ENCODE data around the gene CDK3. TPM values are rescaled to one million over a fixed set of nuclear protein-coding genes. Genes with fewer than 3 reads are reported as not detected.

The CDK3 gene
- polyA plus RNA-seq, 3 donors from 2014 or later, result 1.0 to 1.1 TPM; not detected in 1

DNA sequence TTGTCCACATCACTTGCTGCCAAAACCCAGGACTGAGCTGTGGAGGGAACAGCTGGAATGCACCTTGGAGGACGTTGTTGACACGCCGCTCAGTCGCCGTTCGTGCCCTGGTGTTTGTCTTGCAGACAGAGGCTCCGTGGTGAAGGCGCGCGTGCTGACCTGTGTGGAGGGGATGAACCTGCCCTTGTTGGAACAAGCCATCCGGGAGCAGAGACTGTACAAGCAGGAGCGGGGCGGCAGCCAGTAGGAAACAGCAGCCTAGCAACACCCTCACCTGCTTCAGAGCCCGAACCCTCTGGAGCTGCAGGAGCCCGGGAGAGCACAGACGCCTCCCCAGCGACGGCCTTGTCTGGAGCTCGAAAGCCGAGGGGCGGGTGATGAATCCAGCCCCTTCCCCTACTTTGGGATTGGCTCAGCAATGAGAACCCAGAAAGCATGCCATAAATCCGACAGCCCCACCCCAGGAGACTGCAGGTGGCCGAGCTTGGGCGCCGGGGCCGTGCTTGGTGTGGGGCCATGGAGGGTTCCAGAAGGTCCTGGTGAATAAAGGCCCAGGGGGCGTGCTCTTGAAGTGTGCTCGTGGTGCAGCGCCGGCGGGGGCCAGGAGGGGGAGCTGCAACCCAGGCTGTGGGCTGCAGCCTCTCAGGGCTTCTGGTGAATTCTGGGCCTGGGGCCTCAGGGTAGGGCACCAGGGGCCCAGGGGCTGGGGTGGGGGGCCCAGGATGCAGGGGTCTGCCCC is 470 bp upstream of the CDK3 start:
- Mint-ChIP-seq H3K27ac (no peak overlapping the region), H3K9me3 (no peaks in the 10 kb centered on the region), H3K36me3 (peaks cover 0 to 13% (median 0%) of the 10 kb centered on the region in 3 donors), H3K4me1 (peaks cover 11% of the 10 kb centered on the region in 2 donors), H3K27me3 (ENCODE audit: low read depth in 3 of 3) (peaks cover 0 to 2% (median under 1%) of the 10 kb centered on the region in 3 donors), H3K4me3 (no peak overlapping the region)
- peak; percentile 28 to 40 (median 40) for DNase-seq

DNA sequence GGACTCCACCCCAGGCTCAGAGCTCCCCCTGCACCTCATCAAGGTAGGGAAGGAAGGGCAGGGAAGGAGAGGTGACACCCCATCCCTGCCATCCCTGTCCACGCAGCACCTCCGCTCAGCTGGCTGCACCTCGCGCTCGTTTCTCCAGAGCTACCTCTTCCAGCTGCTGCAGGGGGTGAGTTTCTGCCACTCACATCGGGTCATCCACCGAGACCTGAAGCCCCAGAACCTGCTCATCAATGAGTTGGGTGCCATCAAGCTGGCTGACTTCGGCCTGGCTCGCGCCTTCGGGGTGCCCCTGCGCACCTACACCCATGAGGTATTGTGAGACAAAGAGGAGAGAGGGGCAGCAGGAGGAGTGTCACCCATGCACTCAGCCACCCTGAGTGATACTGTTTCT is 1.4 kb downstream of the CDK3 start:
- peaks cover 0 to 16% (median 0%) of the 10 kb centered on the region in 3 donors for H3K36me3 Mint-ChIP-seq
- no peak overlapping the region for H3K27ac Mint-ChIP-seq
- H3K27me3 Mint-ChIP-seq (ENCODE audit: low read depth in 3 of 3), result peaks cover 0 to 2% (median 1%) of the 10 kb centered on the region in 3 donors
- H3K4me3 Mint-ChIP-seq, result no peak overlapping the region
- no peaks in the 10 kb centered on the region for H3K9me3 Mint-ChIP-seq
- DNase-seq, result no peak
- peaks cover 6% of the 10 kb centered on the region in 2 donors for H3K4me1 Mint-ChIP-seq

DNA sequence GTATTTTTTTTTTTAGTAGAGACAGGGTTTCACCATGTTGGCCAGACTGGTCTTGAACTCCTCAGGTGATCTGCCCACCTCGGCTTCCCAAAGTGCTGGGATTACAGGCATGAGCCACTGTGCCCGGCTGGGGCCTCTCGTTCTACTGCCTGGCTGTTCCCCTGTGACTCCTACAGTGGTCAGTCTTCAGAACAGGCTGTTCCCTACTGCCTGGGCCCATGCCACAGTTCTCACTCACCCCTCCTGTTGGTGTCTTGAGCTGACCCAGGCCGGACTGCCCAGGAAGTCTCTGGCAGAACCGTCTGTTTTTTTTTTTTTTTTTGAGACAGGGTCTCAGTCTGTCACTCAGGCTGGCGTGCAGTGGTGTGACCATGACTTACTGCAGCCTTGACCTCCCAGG is 3.3 kb downstream of the CDK3 start:
- DNase-seq, result no peak
- Mint-ChIP-seq H3K9me3 (no peaks in the 10 kb centered on the region), H3K4me3 (no peak overlapping the region), H3K27me3 (ENCODE audit: low read depth in 3 of 3) (peaks cover 0 to 1% (median 0%) of the 10 kb centered on the region in 3 donors), H3K36me3 (peaks cover 0 to 10% (median 0%) of the 10 kb centered on the region in 3 donors), H3K4me1 (no peaks in the 10 kb centered on the region), H3K27ac (no peak overlapping the region)

DNA sequence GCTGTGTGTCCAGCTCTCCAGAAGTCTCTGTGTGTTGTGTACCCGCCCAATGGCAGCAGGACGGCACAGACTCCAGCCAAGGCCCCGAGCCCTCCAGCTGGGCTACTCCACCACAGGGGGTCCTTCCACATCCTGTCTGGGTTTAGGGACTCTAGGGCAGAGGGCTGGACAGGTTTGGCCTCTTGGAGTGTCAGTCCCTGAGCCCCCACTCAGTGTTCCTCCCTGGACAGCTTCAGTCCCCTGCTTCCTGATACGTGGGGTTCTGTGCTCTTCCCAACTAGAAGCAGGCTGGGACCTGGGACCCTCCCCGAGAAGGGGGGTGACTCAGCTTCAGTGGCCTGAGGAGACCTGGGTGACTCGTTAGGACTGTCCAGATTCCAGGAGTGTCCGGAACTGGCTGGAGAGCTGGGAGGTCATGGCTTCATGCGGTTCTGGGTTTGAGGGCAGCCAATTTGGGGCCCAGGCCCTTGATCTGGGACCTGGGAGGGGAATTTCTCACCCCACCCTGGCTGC is 4.2 kb downstream of the CDK3 start:
- DNase-seq, result no peak
- H3K4me1 Mint-ChIP-seq, result no peaks in the 10 kb centered on the region
- H3K27me3 Mint-ChIP-seq (ENCODE audit: low read depth in 3 of 3), result peaks cover 0 to 1% (median 1%) of the 10 kb centered on the region in 3 donors
- no peak overlapping the region for H3K4me3 Mint-ChIP-seq
- no peaks in the 10 kb centered on the region for H3K9me3 Mint-ChIP-seq
- H3K27ac Mint-ChIP-seq, result peak overlapping the region in 1 of 6 donors; percentile 22
- peaks cover 0 to 10% (median 0%) of the 10 kb centered on the region in 3 donors for H3K36me3 Mint-ChIP-seq

DNA sequence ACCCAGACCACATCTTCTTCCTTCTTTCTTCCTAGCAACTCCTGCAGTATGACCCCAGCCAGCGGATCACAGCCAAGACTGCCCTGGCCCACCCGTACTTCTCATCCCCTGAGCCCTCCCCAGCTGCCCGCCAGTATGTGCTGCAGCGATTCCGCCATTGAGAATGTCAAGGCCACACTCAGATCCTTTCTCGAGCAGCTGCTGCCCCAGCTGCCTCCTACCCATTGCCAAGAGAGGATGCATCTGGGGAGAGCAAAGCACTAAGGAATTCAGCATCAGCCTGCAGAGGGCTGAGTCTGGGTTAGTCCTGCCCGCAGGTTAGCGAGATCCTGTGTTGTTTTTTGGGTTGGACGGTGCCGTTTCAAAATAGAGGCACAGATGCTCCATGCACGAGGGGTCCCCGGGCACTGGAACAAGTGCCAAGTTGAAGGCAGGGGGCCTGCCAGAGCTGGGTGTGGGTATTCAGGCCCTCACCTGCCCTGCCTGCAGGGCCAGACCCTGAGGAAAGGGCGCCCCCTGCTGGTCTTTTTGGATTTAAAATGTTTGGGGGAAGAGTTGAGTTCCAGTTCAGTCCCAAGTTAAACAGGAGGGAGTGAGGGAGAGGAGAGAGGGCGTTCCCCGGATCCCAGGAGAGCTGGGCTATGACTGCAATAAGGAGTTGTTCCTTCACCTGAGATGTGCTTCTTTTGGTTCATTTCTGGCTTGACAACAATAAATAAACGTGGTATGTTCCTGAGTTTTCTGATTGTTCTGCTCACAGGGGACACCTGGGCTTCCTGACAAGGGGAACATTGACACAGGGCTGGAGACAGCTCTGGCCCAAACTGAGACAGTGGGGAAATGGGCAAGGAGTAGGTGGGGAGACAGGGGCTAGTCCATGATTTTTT is 4.9 kb downstream of the CDK3 start:
- no peak overlapping the region for H3K4me3 Mint-ChIP-seq

DNA sequence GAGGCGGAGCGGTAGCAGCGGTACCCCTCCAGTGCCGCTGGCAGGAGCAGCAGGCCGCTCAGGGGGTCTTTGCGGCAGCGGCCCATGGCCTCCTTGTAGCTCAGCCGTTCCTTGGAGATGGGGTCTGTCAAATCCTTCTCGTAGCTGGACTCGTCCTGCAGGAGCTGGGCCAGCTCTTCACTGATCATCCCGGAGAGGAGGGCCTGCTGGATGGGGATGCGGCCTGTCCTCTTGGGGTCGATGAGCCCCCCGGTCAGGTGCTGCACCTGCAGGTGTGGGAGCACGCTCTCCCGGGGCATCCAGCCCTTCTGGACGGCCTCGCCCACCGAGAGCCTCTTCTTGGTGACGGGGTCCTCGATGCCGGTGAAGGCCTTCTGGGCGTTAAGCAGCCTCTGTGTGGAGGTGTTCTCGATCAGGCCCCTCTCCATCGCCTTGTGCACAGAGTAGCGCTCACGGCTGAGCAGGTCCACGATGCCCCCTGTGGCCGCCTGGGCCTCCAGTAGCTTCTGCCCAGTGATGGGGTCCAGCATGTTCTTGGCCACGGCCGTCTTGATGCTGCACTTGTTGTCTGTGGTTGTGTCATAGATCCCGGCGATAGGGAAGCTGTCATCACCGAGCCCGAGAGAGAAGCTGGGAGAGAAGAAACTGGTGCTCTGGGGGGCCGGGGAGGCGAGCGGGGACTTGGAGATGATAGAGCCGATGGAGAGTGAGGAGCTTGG is 6.6 kb downstream of the CDK3 start:
- peaks cover 0 to 4% (median 1%) of the 10 kb centered on the region in 3 donors for H3K27me3 Mint-ChIP-seq (ENCODE audit: low read depth in 3 of 3)
- no peak overlapping the region for H3K4me3 Mint-ChIP-seq
- no peak for DNase-seq
- H3K4me1 Mint-ChIP-seq, result no peaks in the 10 kb centered on the region
- H3K27ac Mint-ChIP-seq, result peak overlapping the region in 1 of 6 donors; percentile 7
- H3K36me3 Mint-ChIP-seq, result peaks cover 0 to 9% (median 0%) of the 10 kb centered on the region in 3 donors
- H3K9me3 Mint-ChIP-seq, result no peaks in the 10 kb centered on the region

More for the DNA sequence above, 4.9 kb downstream of the CDK3 start:
- Mint-ChIP-seq H3K9me3 (no peaks in the 10 kb centered on the region), H3K36me3 (peaks cover 0 to 10% (median 0%) of the 10 kb centered on the region in 3 donors), H3K27me3 (ENCODE audit: low read depth in 3 of 3) (peaks cover 0 to 4% (median 1%) of the 10 kb centered on the region in 3 donors), H3K4me1 (no peaks in the 10 kb centered on the region), H3K27ac (peak overlapping the region in 3 of 6 donors; percentile 30 to 81 (median 58))
- peak; percentile 58 to 69 (median 64) for DNase-seq

DNA sequence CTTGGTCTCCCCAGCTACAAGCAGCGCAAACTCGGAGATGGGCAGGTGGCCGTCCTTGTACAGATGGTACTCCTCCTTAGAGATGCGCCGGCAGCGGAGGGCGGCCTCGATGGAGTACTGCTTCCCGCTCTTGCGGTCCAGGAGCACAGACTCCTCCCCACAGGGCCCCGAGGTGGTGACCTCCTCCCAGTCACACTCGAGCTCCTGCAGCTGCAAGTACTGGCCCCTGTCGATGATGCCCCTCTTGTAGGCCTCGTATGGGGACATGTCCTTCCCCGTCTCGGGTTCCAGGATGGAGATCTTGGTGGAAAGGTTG is 7.2 kb downstream of the CDK3 start:
- Mint-ChIP-seq H3K27me3 (ENCODE audit: low read depth in 3 of 3) (peaks cover 0 to 4% (median 1%) of the 10 kb centered on the region in 3 donors), H3K36me3 (peaks cover 0 to 7% (median 0%) of the 10 kb centered on the region in 3 donors), H3K9me3 (no peaks in the 10 kb centered on the region), H3K4me1 (no peaks in the 10 kb centered on the region), H3K4me3 (no peak overlapping the region), H3K27ac (no peak overlapping the region)
- no peak for DNase-seq

DNA sequence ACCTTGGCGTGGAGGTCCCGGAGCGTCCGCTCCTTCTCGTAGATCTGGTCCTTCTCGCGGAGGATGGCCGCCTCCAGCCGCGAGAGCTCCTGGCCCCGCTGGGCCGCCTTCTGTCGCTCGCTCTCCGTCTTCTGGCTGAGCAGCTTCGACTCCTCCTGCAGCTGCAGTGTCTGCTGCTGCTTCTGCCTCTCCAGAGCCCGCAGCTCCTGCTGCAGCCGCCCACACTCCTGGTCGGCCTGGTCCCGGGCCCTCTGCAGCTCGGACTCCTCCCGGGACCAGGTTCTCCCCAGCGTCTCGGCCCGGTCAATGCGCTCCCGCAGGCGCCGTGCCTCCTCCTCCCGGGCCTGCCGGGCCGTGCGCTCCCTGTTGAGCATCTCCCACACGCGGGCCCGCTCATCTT is 7.6 kb downstream of the CDK3 start:
- DNase-seq, result no peak
- no peaks in the 10 kb centered on the region for H3K9me3 Mint-ChIP-seq
- no peak overlapping the region for H3K27ac Mint-ChIP-seq

DNA sequence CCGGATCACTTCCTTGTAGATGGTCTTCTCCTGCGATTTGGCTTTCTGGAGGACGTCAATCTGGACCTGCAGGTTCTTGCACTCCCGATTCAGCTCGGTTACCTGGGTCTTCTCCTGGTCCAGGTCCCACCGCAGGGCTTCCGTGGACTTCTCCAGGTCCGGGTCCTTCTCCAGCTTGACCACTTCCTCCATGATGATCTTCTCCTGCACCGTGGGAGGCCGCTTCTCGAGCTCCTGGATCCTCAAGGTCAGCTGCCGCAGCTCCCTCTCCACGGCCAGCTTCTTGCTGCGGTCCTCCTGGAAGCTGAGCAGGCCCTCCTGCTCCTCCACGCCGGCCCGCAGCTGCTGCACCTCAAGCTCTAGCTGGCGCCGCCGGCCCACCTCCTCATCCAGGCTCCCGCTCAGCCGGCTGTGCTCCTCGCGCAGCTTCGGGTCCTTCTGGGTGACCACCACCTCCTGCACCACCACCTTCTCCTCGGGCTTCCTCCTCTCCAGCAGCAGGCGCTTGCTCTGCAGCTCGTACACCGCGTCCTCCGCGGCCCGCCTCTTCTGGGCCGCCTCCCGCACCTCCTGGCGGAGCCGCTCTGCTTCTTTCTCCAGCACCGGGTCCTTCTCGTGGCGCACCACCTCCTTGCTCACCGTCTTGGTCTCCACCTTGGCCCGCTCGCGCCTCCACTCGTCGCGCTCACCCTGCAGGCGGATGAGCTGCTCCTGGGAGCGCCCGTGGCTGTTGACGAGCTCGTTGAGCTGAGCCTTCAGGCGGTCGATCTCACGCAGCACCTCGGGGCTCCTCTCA is 8.2 kb downstream of the CDK3 start:
- H3K4me3 Mint-ChIP-seq, result no peak overlapping the region
- H3K4me1 Mint-ChIP-seq, result no peaks in the 10 kb centered on the region
- H3K9me3 Mint-ChIP-seq, result no peaks in the 10 kb centered on the region
- H3K27me3 Mint-ChIP-seq (ENCODE audit: low read depth in 3 of 3), result peaks cover 0 to 6% (median 1%) of the 10 kb centered on the region in 3 donors
- no peak for DNase-seq
- no peak overlapping the region for H3K27ac Mint-ChIP-seq
- H3K36me3 Mint-ChIP-seq, result peaks cover 0 to 7% (median 0%) of the 10 kb centered on the region in 3 donors

More for the DNA sequence above, 7.6 kb downstream of the CDK3 start:
- Mint-ChIP-seq H3K4me3 (no peak overlapping the region), H3K27me3 (ENCODE audit: low read depth in 3 of 3) (peaks cover 0 to 4% (median 1%) of the 10 kb centered on the region in 3 donors), H3K4me1 (no peaks in the 10 kb centered on the region), H3K36me3 (peaks cover 0 to 7% (median 0%) of the 10 kb centered on the region in 3 donors)

DNA sequence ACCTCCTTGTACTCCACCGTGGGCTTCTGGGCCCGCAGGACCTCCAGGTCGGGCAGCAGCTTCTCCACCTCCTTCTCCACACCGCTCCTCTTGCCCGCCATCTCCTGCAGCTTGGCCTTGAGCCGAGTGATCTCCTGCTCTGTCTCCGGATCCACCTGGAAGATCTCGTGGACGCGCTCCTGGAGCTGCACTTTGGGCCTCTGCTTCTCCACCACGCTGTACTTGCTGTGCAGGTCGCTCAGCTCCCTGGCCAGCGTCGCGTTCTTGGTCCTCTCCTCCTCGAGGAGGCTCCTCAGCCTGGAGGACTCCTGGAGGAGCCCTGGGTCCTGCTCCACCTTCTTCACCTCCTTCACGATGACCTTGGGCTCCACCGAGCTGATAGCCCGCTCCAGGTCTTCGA is 8.8 kb downstream of the CDK3 start:
- Mint-ChIP-seq H3K4me3 (no peak overlapping the region), H3K36me3 (peaks cover 0 to 7% (median 0%) of the 10 kb centered on the region in 3 donors), H3K27ac (peak overlapping the region in 1 of 6 donors; percentile 5), H3K9me3 (no peaks in the 10 kb centered on the region), H3K4me1 (no peaks in the 10 kb centered on the region), H3K27me3 (ENCODE audit: low read depth in 3 of 3) (peaks cover 0 to 6% (median 1%) of the 10 kb centered on the region in 3 donors)
- no peak for DNase-seq

DNA sequence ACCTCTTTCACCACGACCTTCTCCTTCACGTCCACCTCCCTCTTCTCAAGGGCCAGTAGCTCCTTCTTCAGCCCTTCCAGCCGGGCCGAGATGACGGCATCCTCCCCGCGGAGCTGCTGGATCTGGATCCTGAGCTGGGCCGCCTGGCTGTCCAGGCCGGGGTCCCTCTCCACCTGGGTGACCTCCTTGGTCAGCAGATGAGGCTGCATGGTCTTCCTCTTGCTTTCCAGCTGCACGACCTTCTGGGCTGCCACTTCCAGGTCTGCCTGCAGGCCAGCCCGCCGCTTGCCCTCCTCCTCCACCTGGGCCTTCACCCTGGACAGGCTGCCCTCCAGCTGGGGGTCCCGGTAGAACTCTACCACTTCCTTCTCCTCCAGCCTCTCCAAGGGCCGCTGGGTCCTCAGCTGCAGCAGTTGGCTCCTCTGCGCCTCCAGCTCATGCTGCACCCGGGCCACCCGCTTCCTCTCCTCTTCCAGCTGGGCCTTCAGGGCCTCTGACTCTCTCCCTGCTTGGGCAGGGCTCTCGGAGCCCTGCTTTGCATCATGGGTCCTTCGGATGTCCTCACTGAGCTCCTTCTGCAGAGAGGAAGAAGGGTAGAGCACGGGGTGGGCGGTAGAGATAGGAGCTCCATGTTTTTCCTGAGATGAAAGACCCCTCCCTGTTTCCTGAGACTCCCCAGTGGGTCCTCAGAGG is 9.5 kb downstream of the CDK3 start:
- H3K27ac Mint-ChIP-seq, result peak overlapping the region in 1 of 6 donors; percentile 5
- H3K36me3 Mint-ChIP-seq, result peaks cover 0 to 7% (median 0%) of the 10 kb centered on the region in 3 donors
- H3K27me3 Mint-ChIP-seq (ENCODE audit: low read depth in 3 of 3), result peaks cover 0 to 6% (median 1%) of the 10 kb centered on the region in 3 donors
- H3K9me3 Mint-ChIP-seq, result no peaks in the 10 kb centered on the region
- no peak overlapping the region for H3K4me3 Mint-ChIP-seq
- H3K4me1 Mint-ChIP-seq, result no peaks in the 10 kb centered on the region
- no peak for DNase-seq

DNA sequence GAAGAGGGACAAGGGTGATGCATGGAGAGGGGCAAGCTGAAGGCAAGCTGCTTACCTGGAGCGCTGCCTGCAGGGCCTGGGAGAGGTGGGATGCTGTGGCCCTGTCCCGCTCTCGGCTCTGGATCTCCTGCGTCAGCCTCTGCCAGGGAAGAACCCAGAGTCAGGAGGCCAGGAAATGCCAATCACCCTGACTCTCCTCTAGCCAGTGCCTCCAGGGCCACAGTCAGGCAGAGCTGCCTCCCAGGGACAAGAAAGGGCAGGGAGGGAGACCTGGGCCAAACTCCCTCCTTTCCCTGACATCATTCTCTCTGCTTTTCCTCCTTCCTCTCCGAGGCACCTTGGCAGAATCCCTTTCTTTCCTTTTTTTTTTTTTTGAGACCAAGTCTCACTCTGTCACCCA is 11.3 kb downstream of the CDK3 start:
- no peak for DNase-seq
- H3K27me3 Mint-ChIP-seq (ENCODE audit: low read depth in 3 of 3), result peaks cover 0 to 5% (median 1%) of the 10 kb centered on the region in 3 donors
- no peaks in the 10 kb centered on the region for H3K4me1 Mint-ChIP-seq
- H3K4me3 Mint-ChIP-seq, result no peak overlapping the region
- H3K36me3 Mint-ChIP-seq, result no peaks in the 10 kb centered on the region
- no peaks in the 10 kb centered on the region for H3K9me3 Mint-ChIP-seq
- no peak overlapping the region for H3K27ac Mint-ChIP-seq
